AG04449 (cell line): ENCODE measurements around the gene DCAF16.

ENCODE experiments used
- CTCF ChIA-PET: fragments of 350-600 bp; formaldehyde crosslinking; extraction: SDS; loops from one replicate; lab custom pipeline; 2021; ENCODE audit warnings: antibody characterized with exemption; lab: Yijun Ruan, JAX
- POLR2A ChIA-PET: fragments of 400-600, 350-600 bp; formaldehyde crosslinking; extraction: SDS; loops from one replicate; lab custom pipeline; 2020; ENCODE audit warnings: antibody characterized with exemption, inconsistent platforms; lab: Yijun Ruan, JAX
- DNase-seq: peaks from one replicate; pipeline ENCODE4 v3.0.0-alpha.2; 2010; ENCODE audit warnings: low read depth, low spot score
- H3K4me3 ChIP-seq: 2 replicates; pipeline ENCODE4 v1.5.1; 2011; ENCODE audit warnings: low read depth, mild to moderate bottlenecking, control low read depth, low read length
- CTCF ChIP-seq: IDR thresholded peaks from one replicate; pipeline ENCODE4 v1.5.1; 2011; ENCODE audit warnings: mild to moderate bottlenecking, moderate library complexity, low read length, control low read depth, inconsistent platforms; ENCODE audit not compliant: insufficient read depth; ENCODE audit errors: missing control alignments

DCAF16 gene

GRCh38 chr4:17811078-17811603 is 584 bp upstream of the DCAF16 start:
- H3K4me3 ChIP-seq: peak overlapping the region; percentile 82
- ChIA-PET CTCF (interaction anchor here (7.6 kb wide), 1 partner anchor 264 kb away, joined by 123 read pairs; no protein-coding TSS in a partner anchor), POLR2A (interaction anchor here (1.0 kb wide), 2 partner anchors 12 to 211 kb away, joined by 3 to 4 read pairs; no protein-coding TSS in a partner anchor)
- no peak for TF ChIP-seq CTCF
- DNase-seq: no peak

GRCh38 chr4:17809667-17810066 is 890 bp downstream of the DCAF16 start:
- TF ChIP-seq CTCF: no peak
- ChIA-PET POLR2A (interaction anchor here (0.9 kb wide), 1 partner anchor 261 kb away, joined by 5 read pairs; no protein-coding TSS in a partner anchor), CTCF (interaction anchor here (0.6 to 7.6 kb wide), 10 partner anchors 7 to 262 kb away, joined by 3 to 123 read pairs (median 5); partner anchors contain the start of gene MED28)
- DNase-seq: no peak
- H3K4me3 ChIP-seq: peak overlapping the region; percentile 87

DNA sequence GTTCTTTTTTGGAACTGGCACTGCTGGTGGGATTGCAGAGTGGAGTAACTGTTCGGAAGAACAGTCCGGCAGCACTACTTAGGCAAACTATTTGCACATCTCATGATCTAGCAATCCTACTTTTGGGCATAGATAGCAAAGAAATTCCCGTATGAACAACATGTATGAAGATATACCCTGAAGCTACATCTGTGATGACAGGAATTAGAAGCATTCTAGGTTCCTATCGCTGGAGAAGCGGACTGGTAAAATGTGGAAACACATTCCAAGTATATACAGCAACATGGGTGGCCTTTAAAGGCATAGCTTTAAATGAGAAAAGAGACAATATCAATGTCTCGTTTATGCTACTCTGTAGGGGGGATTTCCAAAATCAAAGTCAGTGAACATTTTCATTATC is 3.1 kb downstream of the DCAF16 start:
- POLR2A ChIA-PET: interaction anchor here (0.6 to 0.9 kb wide), 2 partner anchors 10 to 193 kb away, joined by 3 read pairs; partner anchors contain the start of gene MED28

GRCh38 chr4:17805580-17806155 is 4.9 kb downstream of the DCAF16 start:
- ChIA-PET POLR2A (no interaction called here), CTCF (interaction anchor here (1.3 to 7.6 kb wide), 4 partner anchors 9 to 258 kb away, joined by 4 to 123 read pairs (median 45); no protein-coding TSS in a partner anchor)
- H3K4me3 ChIP-seq: no peak overlapping the region
- no peak for TF ChIP-seq CTCF
- no peak for DNase-seq

More for the DNA sequence above, 3.1 kb downstream of the DCAF16 start:
- no peak for DNase-seq
- H3K4me3 ChIP-seq: peak overlapping the region; percentile 35
- CTCF ChIA-PET: interaction anchor here (1.0 to 7.6 kb wide), 18 partner anchors 10 to 788 kb away, joined by 3 to 123 read pairs (median 6); partner anchors contain the start of genes FAM184B and MED28
- TF ChIP-seq CTCF: no peak

GRCh38 chr4:17797808-17798207 is 12.7 kb downstream of the DCAF16 start:
- no peak for DNase-seq
- ChIA-PET POLR2A (interaction anchor here (1.1 kb wide), 1 partner anchor 10 kb away, joined by 3 read pairs; no protein-coding TSS in a partner anchor), CTCF (interaction anchor here (8.0 kb wide), 1 partner anchor 9 kb away, joined by 76 read pairs; no protein-coding TSS in a partner anchor)
- TF ChIP-seq CTCF: no peak
- no peak overlapping the region for H3K4me3 ChIP-seq

DNA sequence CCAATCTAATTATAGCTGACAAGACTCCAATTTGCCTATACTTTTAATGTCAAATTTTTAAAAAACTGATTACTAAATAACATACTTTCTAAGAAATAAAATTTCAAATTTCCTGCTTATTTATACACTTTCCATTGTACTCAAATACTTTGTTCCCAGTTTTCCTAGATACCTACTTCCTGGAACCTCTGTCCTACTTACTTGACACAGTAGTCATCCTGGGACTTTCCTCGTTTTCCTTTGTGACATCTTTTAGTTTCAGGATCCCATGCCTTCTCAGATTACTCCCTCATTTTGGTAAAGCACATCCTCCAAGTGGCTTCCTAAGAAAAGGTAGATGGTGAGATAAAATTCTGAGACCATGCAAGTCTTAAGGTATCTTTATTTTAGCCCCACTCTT is 15.8 kb downstream of the DCAF16 start:
- no peak for TF ChIP-seq CTCF
- ChIA-PET CTCF (interaction anchor here (1.6 to 8.0 kb wide), 2 partner anchors 12 to 246 kb away, joined by 6 to 76 read pairs; no protein-coding TSS in a partner anchor), POLR2A (no interaction called here)
- H3K4me3 ChIP-seq: no peak overlapping the region
- no peak for DNase-seq
